Kidney (tissue), 14 donors: ENCODE results near the gene TCF12. TPM values are rescaled to one million over a fixed set of nuclear protein-coding genes. Genes with fewer than 3 reads are reported as not detected.
A peak's percentile ranks its signal among the peaks of the same experiment; 100 is the strongest.

ENCODE experiments used
- DNase-seq, 5 donors: peaks; one replicate each; pipeline ENCODE4 v3.0.0-alpha.2; 2013 to 2020
- FAIRE-seq: peaks from 2 replicates; lab custom pipeline; 2012; peaks lifted over from hg19 to GRCh38; lab: Jason Lieb, UNC
- H3K27ac ChIP-seq, 2 donors: one replicate each; pipeline ENCODE4 v1.7.0; 2013; ENCODE audit warnings: low read depth in 2 of 2, low read length in 2 of 2, inconsistent platforms in 1 of 2
- H3K27me3 ChIP-seq: one replicate; pipeline ENCODE4 v1.7.1; 2013; ENCODE audit warnings: low read length, inconsistent platforms; ENCODE audit not compliant: control insufficient read depth, insufficient read depth
- H3K36me3 ChIP-seq, 3 donors: one replicate each; pipeline versions ENCODE4 v1.7.0 to v1.7.1; 2013; ENCODE audit warnings: low read length in 3 of 3, control low read depth in 1 of 3, inconsistent platforms in 1 of 3; ENCODE audit not compliant: insufficient read depth in 3 of 3, control insufficient read depth in 2 of 3
- H3K4me1 ChIP-seq, 3 donors: one replicate each; pipeline versions ENCODE4 v1.7.0 to v1.7.1; 2013; ENCODE audit warnings: low read length in 3 of 3, inconsistent platforms in 1 of 3, low read depth in 1 of 3; ENCODE audit not compliant: control insufficient read depth in 2 of 3, insufficient read depth in 2 of 3
- H3K4me3 ChIP-seq, 3 donors: one replicate each; pipeline versions ENCODE4 v1.7.0 to v1.8.1; 2013; ENCODE audit warnings: low read length in 3 of 3, control low read depth in 1 of 3, inconsistent platforms in 1 of 3
- H3K9ac ChIP-seq, 3 donors: one replicate each; pipeline versions ENCODE4 v1.7.0 to v1.7.1; 2013; ENCODE audit warnings: low read length in 3 of 3, control low read depth in 1 of 3, inconsistent platforms in 1 of 3
- H3K9me3 ChIP-seq, 3 donors: one replicate each; pipeline versions ENCODE4 v1.7.0 to v1.7.1; 2013; ENCODE audit warnings: low read length in 3 of 3, control low read depth in 1 of 3, inconsistent platforms in 1 of 3; ENCODE audit not compliant: control insufficient read depth in 2 of 3, insufficient read depth in 1 of 3
- CTCF ChIP-seq: IDR thresholded peaks from 3 replicates; pipeline ENCODE4 v1.5.1; 2012; ENCODE audit warnings: mild to moderate bottlenecking, moderate library complexity, borderline replicate concordance; ENCODE audit not compliant: insufficient read depth; ENCODE audit errors: extremely low read depth
- intact Hi-C: fragments of 100-400 bp; cut with DNase I; formaldehyde crosslinking; loops from one replicate; pipeline ENCODE4 v1.11.1; 2022
- polyA plus RNA-seq: library from polyadenylated mRNA; stranded (reverse); fragments of 350-450 nt; fragmentation: Illumina TruSeq; extraction: RNeasy Lipid Tissue Mini Kit (QIAGEN cat#74804); gene quantifications from one replicate; pipeline ENCODE4 v1.2.3, GENCODE V29; 2014; ENCODE audit warnings: low read depth, low replicate concordance; ENCODE audit not compliant: insufficient read depth
- total RNA-seq: library from RNA; stranded (reverse); fragmentation: NEBNext Ultra II Directional; extraction: Animal tissue kit (Norgen Biotek cat#: 25700); gene quantifications from one replicate; pipeline ENCODE4 v1.2.1, GENCODE V29; 2021
- donor health status: control.
- donor health status: control.
- donor health status: control.
- donor health status: control.
- donor health status: control.
- donor health status: DM: yes; HTN: yes; CAD: no.
- donor health status: Normal renal cell carcinoma (clear cell type).

TCF12 gene
- total and polyA plus RNA-seq, 2 donors from 2014 or later: 16.3 to 116 TPM

- H3K4me3 ChIP-seq: no peak overlapping the region
- H3K9ac ChIP-seq: no peak overlapping the region
- no peaks in the 10 kb centered on the region for H3K27me3 ChIP-seq
- no peak for FAIRE-seq
- peaks cover 11 to 22% (median 11%) of the 10 kb centered on the region in 3 donors for H3K36me3 ChIP-seq
- intact Hi-C loops: no loop called here
- TF ChIP-seq CTCF: no peak
- no peak overlapping the region for H3K27ac ChIP-seq
- H3K4me1 ChIP-seq: peaks cover 0 to 9% (median 2%) of the 10 kb centered on the region in 3 donors
- no peaks in the 10 kb centered on the region for H3K9me3 ChIP-seq
- no peak for DNase-seq
Observed at GRCh38 chr15:57263520-57263919, 345.1 kb downstream of the TCF12 start.

GRCh38 chr15:57272771-57273357 lies 354.4 kb downstream of the TCF12 start:
- Histone ChIP-seq H3K9me3 (no peaks in the 10 kb centered on the region), H3K27me3 (no peaks in the 10 kb centered on the region), H3K4me1 (no peaks in the 10 kb centered on the region), H3K4me3 (no peak overlapping the region), H3K9ac (no peak overlapping the region), H3K36me3 (peaks cover 8 to 21% (median 9%) of the 10 kb centered on the region in 3 donors), H3K27ac (no peak overlapping the region)
- intact Hi-C loops: no loop called here
- TF ChIP-seq CTCF: no peak
- FAIRE-seq (no peak), DNase-seq (no peak)

- peaks cover 8 to 21% (median 9%) of the 10 kb centered on the region in 3 donors for H3K36me3 ChIP-seq
- no peaks in the 10 kb centered on the region for H3K9me3 ChIP-seq
- no peak for TF ChIP-seq CTCF
- intact Hi-C loops: no loop called here
- no peaks in the 10 kb centered on the region for H3K27me3 ChIP-seq
- no peak for FAIRE-seq
- no peak overlapping the region for H3K4me3 ChIP-seq
- peak in 1 of 5 donors; percentile 20 for DNase-seq
- H3K9ac ChIP-seq: no peak overlapping the region
- no peak overlapping the region for H3K27ac ChIP-seq
- no peaks in the 10 kb centered on the region for H3K4me1 ChIP-seq
Observed at GRCh38 chr15:57273402-57273801, 355.0 kb downstream of the TCF12 start.

GRCh38 chr15:57278439-57278838 lies 360.0 kb downstream of the TCF12 start:
- no peak overlapping the region for H3K4me3 ChIP-seq
- H3K27me3 ChIP-seq: no peaks in the 10 kb centered on the region
- H3K9me3 ChIP-seq: no peaks in the 10 kb centered on the region
- H3K27ac ChIP-seq: no peak overlapping the region
- no peak for FAIRE-seq
- H3K4me1 ChIP-seq: no peaks in the 10 kb centered on the region
- no peak overlapping the region for H3K9ac ChIP-seq
- no peak for TF ChIP-seq CTCF
- intact Hi-C loops: no loop called here
- no peak for DNase-seq
- H3K36me3 ChIP-seq: peaks cover 4 to 30% (median 16%) of the 10 kb centered on the region in 3 donors
